Frontal cortex (tissue), 4 donors: Measurements from ENCODE around the gene NXNL2. TPM values are rescaled to one million over a fixed set of nuclear protein-coding genes. Genes with fewer than 3 reads are reported as not detected.

Experiments used
- DNase-seq, 2 donors: peaks; one replicate each; pipeline ENCODE4 v3.0.0; 2012; ENCODE audit warnings: low spot score in 2 of 2
- FAIRE-seq: peaks from 2 replicates; lab custom pipeline; 2012; peaks lifted over from hg19 to GRCh38; lab: Jason Lieb, UNC
- total RNA-seq: library from RNA; depleted of rRNA; stranded (reverse); fragments of >200 nt; gene quantifications from one replicate; pipeline ENCODE4 v1.2.3, GENCODE V29; 2014
- donor health status: control.
- donor health status: control.
- donor health status: control.

The NXNL2 gene
- total RNA-seq, 1 donor from 2014 or later = 0.41 TPM

DNA sequence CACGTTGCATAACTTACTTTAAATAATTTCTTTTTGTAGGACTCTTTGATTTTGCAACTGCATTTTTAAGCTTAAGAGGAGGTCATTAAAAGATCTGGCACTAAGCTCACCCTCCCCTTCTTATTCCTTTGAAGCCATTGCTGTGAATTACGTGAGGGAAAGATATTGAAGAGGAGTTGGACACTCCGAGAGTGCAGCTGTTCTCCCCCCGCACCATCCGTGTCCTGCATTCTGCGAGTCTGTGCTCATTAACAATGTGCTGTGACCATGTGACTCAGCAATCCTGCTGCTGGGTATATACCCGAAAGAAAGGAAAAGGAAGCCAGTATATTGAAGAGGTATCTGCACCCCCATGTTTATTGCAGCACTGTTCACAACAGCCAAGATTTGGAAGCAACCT is 40.0 kb downstream of the NXNL2 start:
- FAIRE-seq (no peak), DNase-seq (no peak)

DNA sequence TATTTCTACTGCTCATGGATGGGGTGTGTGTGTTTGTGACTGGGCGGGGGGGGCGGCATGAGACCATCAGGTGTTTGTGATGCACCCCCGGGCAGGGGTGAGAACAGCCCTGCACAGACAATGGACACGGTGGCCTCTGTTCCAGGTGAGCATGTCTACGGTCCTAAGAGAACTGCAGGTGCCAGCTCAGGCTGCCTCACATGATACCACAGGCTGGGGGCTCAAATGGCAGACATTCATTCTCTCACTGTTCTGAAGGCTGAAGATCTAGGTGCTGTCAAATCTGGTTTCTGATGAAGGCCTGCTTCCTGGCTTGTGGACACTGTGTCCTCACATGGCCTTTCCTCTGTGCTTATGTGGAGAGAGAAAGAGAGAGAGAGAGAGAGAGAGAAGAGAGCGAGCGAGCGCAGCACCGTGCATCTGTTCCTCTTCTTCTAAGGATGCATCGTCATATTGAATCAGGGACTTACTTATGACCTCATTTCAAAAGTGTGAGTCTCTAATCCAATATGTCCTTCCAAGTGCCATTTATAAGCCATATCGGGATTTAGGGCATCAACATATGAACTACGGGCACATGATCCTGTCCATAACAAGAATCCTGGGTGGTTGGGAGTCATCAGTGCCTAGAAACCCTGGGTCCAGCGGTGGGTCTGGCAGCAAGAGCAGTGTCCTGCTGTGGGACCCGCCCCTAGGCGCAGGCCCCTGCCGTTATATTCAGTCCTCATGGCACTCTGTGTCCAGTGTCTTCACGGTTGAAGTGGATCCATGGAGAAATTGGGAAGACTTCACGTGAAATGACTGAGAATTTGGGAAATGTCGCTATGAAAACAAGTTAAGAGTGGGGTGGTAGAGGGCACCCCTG is 42.5 kb downstream of the NXNL2 start:
- no peak for DNase-seq
- FAIRE-seq = no peak

DNA sequence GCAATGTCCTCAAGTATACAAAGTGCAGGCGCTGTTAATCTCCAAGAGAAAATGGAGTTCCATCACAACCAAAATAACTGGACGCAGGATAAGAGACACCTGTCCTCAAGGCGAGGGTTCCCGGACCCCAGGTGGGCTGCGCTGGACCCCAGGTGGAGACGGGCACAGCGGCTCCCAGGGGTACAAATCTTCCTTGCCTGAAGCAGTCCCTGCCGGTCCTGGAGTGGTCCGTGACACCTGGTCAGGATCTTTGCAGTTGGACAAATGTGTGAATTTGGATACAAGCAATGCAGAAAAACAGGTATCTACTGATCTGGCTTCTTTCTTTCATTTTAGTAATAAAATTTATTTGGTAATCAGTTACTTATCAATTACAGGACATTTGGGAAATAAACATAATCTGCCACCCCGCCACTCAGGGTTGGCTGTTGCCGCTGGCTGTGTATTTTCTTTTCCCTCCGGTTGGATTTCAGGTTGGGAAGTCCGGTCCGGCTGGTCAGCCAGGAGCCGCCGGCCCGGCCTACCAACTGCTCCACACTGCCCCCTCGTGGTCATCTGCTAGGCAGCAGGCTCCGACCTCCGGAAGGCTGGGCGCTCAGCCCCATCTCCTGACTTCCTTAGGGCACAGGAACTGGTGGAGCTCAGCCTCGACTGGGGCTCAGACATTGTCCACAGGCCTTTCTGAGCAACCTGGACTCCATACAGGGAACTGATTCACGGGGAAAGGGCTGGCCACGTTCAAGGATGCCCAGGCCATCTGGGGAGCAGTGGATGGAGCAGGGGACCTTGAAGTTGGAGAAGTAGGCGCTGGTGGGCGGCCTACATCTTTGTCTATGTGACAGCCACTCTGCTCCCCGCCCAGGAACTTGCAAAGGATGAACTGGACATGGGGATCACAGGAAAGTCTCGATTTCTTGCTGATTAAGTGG is 43.4 kb downstream of the NXNL2 start:
- DNase-seq = peak; percentile 50 to 80
- FAIRE-seq = no peak

DNA sequence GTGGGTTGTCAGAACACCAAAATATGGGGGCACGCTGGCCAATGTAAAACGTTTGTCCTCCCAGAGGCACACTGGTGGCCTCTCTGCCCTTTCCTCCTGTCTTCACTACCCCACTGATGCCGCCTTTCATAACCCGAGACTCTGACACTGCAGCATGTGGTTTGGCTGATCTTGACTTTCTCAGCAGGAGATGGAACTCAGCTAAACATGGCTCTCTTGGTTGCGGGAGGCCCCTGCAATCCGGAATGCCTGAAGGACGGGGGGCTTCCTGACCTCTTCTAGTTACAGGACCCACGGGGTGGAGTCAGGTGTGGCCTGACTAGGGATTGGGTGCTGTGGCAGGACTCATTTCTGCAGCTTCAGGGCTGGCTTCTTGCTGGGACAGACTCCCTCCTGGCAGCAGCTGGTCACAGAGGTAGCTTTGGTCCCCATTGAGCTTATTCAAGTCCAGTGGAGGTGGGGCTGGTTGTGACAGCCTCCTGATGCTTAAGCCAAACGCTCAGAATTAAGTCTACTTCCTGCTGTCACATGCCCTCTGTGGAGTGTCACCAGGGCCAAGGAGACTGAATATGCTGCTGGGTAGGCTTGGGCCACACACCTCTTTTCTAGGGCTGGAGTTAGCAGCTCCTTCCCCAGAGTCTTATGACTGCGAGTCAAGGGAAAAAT is 44.2 kb downstream of the NXNL2 start:
- FAIRE-seq = no peak
- no peak for DNase-seq

DNA sequence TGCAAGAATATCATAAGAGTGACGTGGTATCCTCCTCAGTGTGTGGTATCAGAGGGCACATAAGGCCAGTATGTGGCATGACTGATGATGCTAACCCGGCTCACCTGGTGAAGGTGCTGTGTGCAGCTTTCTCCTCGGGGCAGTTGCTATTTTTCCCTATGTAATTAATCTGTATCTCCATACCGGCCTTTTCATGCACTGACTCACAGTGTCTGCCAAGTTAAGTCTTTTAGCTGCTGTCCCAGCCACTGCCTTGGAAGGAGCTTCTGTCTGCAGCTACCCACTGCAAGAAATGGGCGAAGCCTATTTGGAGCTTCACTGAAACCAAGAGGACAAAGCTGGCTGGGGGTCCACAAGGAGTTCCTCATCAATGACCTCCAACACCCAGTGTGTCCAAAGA is 46.0 kb downstream of the NXNL2 start:
- DNase-seq = no peak
- no peak for FAIRE-seq

DNA sequence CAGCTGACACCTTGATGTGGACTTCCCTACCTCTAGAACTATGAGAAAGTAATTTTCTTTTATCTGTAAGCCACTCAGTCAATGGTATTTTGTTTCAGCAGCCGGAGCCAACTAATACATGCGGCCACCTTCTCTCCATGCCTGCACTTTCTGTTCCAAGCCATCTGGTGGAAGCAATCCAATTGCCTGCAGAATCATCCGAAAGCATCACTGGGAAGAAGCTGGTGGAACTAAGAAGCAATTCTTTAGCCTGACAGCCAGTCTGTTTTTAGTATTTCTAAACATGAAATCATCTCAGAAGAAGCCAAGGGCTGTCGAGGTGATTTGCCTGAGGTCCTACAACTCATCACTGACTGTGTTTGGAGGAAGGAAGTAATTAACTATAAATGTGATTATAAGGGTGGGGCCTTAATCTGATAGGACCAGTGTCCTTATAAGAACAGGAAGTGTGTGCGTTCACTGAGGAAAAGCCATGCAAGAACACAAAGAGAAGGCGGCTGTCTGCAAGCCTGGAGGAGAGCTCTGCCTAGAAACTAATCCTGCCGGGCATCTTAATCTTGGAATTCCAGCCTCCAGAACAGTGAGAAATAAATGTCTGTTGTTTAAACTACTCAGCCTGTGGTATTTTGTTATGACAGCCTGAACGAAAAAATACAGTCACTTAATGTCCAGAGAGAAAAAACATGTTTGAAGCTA is 49.1 kb downstream of the NXNL2 start:
- no peak for FAIRE-seq
- DNase-seq = no peak

DNA sequence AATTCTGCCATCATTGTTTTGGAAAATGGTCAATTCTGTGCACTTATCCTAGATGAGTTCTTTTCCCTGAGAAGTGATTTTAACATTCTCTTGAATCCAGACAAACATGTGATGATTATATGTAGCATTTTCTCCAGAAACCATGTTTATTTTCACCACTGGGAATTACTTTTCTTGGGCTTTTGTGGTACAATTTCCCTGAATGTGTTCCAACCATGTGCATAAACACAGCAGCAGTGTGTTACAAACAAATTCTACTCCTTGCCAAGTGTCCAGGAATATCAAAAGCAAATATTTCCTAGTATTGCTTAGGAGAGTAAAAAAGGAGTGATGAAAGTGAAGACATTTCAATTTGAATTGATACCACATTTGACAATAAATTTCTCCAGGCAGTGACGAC is 50.4 kb downstream of the NXNL2 start:
- FAIRE-seq = no peak
- DNase-seq = no peak

DNA sequence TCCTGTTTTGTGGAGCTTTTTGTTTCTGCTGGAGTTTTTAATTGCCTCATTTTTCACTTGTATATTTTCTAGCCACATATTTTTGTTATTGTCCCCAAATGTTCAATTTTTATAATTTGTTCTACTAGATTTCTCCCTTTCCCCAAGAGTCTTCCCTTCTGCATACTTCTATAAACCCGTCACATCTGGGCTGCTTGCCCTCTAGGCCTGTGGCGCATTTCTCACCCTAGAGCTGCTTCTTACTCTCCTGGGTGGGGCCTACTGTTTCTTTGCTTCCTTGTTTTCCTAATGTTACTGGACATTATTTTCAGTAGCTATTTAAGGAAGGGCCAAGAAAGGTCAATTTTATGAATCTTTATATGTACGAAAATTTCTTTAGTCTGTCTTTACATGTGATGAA is 51.5 kb downstream of the NXNL2 start:
- no peak for FAIRE-seq

DNA sequence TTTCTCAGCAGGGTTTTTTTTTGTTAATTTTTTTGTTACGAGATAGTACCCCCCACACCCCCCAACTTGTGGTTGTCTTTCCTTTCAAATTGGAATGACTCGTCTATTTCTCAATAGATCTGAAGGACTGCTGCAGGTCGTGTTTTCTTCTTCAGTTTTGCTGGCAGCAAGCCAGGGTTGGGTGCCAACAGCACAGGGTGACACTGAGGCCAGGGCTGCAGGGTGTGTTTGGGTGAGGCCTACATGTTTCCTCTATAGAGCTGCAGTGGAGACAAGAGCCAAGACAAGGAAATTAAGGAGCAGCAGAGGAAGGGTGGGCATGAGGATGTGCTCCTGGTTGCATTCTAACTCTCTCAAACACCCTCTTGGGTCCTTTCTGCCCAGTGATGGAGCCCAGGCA is 52.2 kb downstream of the NXNL2 start:
- FAIRE-seq = no peak
- no peak for DNase-seq

More for the DNA sequence above, 51.5 kb downstream of the NXNL2 start:
- DNase-seq = no peak

DNA sequence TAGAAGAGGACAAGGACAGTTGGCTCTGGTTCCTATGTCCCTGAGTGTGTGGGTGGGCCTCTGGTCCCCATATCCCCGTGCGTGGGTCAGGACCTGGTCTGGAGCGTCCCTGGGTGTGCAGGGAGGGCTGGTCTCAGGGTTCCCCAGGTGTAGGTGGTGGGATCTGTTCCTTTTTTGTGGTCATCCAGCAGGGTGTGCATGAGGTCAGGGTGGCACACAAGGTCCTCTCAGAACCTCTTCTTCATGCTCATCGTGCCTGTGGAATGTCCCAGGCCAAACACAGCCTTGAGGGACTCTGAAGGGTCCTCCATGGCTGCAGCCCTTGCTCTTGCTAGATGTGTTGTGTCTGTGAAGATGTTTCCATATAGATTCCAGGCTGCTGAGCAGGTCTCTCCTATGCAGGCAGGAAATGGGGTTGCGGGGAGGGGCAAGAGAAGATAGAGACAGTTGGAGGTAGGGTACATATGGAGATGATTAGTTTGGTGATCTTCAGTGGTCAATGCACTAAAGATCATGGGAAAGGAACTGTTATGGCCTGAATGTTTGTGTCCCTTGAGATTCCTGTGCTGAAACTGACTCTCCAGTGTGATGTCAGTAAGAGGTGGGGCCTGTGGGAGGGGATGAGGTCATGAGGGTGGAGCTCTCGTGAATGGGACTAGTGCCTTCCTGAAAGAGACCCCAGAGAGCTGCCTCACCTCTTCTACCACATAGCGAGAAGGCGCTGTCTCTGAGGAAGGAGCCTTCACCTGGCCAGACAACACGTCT is 53.1 kb downstream of the NXNL2 start:
- DNase-seq = no peak
- FAIRE-seq = no peak

DNA sequence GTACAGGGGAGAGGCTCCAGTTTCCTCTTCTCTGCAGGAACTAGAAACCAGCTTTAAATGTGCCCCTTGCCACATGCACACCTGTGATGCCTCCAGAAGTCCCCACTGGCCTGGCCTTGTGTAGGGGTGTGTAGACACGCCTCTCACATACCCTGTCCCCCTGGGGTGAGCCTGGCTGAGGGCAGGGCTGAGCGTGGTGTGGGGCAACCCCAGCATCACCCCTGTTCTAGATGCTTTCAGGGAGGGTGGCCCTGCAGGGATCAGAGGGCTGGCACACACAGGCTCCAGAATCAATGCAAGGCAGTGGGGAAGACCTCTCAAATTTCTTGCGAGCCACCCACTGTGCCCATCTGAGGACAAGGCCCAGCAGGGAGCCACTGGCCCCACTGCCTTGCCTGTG is 54.7 kb downstream of the NXNL2 start:
- DNase-seq (no peak), FAIRE-seq (no peak)

DNA sequence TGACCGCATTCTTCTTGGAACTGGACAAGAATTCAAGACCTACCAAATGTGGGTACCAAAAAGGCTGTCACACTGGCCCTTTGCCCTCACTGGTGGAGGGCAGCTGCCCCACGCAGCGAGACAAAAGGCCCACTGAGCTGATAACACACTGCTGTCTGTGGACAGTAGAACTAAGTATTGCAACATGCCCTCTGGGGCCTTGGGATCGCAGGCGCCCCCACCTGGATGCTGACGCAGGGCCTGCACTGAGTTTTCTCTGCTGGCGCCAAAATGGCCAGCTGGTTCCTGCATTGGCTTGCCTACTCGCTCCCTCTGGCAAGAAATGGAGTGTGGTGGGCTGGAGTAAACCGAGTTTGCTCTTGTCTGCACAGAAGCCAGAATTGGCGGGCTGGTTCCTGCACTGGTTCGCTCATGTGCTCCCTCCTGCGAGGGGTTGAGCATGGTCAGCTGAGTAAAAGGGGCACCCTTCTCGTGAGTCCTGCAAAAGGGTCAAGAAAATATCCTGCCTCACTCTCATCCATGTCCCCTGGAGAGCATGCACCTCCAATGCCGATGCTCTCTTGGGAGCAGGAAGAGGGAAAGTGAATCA is 55.7 kb downstream of the NXNL2 start:
- FAIRE-seq = no peak
- DNase-seq = no peak

DNA sequence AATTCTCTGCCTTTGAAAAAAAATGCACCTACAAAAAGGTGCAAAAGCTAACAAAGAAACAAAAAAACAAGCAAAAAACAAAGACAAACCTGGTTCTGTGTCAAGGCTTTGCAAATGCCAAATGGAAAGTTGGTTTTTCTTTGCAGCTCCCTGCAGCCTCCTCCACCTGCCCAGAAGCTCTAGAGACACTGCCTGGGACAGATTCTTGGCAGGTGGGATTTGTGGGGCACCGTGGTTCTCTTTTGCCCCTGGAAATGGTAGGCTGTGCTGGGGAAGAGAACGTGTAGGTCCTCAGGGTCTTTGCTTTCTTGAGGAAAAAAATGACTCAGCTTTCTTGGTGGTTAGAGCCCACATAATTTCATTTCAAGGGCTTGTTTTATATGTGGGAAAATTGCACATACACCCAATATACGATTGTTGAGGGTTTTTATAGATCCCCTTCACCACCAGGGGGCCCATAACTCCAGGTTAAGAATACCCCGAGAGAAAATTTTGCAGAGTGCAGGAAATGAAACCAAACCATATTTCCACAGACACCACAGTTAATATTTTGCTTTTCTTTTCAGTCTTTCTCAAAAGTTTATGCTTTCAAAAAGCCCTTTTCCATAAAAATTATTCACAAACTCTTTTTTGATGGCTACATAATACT is 58.7 kb downstream of the NXNL2 start:
- FAIRE-seq = no peak
- no peak for DNase-seq

Other genes starting within 250 kb of the NXNL2 start
- gene SPIN1, start 146.7 kb upstream of the NXNL2 start, total RNA-seq = 351 TPM